Glutamatergic neuron (in vitro differentiated cells): ENCODE data around the gene SET. TPM values are rescaled to one million over a fixed set of nuclear protein-coding genes. Genes with fewer than 3 reads are reported as not detected.

Experiments
- DNase-seq: peaks from one replicate; pipeline ENCODE4 v3.0.0; 2022
- H3K27ac Mint-ChIP-seq: one replicate; pipeline ENCODE4 v1.8.0; 2020; ENCODE audit warnings: mild to moderate bottlenecking, mixed read lengths, inconsistent platforms; ENCODE audit not compliant: unreplicated experiment
- H3K27me3 Mint-ChIP-seq: one replicate; pipeline ENCODE4 v1.8.0; 2020; ENCODE audit warnings: mild to moderate bottlenecking, moderate library complexity, mixed read lengths, inconsistent platforms; ENCODE audit not compliant: unreplicated experiment
- H3K36me3 Mint-ChIP-seq: one replicate; pipeline ENCODE4 v1.8.0; 2020; ENCODE audit warnings: mild to moderate bottlenecking, mixed read lengths, inconsistent platforms; ENCODE audit not compliant: unreplicated experiment
- H3K4me1 Mint-ChIP-seq: one replicate; pipeline ENCODE4 v1.8.0; 2020; ENCODE audit warnings: mild to moderate bottlenecking, low read depth, mixed read lengths, inconsistent platforms; ENCODE audit not compliant: unreplicated experiment
- H3K4me3 Mint-ChIP-seq: one replicate; pipeline ENCODE4 v1.8.0; 2020; ENCODE audit warnings: mild to moderate bottlenecking, mixed read lengths, inconsistent platforms; ENCODE audit not compliant: unreplicated experiment
- H3K9me3 Mint-ChIP-seq: one replicate; pipeline ENCODE4 v1.8.0; 2020; ENCODE audit warnings: mild to moderate bottlenecking, moderate library complexity, mixed read lengths, inconsistent platforms; ENCODE audit not compliant: unreplicated experiment
- total RNA-seq: library from RNA; stranded (reverse); fragmentation: NEBNext Ultra II Directional; extraction: Animal tissue kit (Norgen Biotek cat#: 25700); gene quantifications from one replicate; pipeline ENCODE4 v1.2.1, GENCODE V29; 2021; ENCODE audit not compliant: unreplicated experiment
- TF ChIP-seq, protein P1 (sequence below): fragments of 200-600 bp; sonication (generic); IDR thresholded peaks from one replicate; pipeline ENCODE4 v1.5.0; 2021; ENCODE audit not compliant: partially characterized antibody, unreplicated experiment

SET gene
- total RNA-seq, 1 donor from 2014 or later, result 387 TPM

DNA sequence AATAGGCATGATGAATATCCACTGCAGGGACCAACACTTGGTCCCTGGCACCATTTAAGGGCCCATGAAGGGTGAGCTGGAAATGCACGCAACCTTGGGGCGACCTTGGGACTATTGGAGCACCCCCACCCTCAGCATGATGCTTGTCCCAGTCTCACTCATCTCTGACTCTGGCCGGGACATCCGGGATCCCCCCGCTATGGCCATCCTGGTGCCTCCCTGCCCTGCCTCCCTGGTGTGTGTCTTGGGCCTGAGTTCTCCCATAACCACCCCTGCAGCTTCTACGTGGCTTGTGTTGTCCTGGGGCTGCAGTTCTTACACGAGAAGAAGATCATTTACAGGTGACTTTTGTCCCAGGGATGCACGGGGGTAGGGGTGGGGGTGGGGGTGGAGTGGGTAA lies 29.0 kb downstream of the SET start:
- DNase-seq, result no peak
- H3K27ac Mint-ChIP-seq, result no peak overlapping the region
- no peaks in the 10 kb centered on the region for H3K9me3 Mint-ChIP-seq
- no peak overlapping the region for H3K4me3 Mint-ChIP-seq
- TF ChIP-seq, protein P1, sequence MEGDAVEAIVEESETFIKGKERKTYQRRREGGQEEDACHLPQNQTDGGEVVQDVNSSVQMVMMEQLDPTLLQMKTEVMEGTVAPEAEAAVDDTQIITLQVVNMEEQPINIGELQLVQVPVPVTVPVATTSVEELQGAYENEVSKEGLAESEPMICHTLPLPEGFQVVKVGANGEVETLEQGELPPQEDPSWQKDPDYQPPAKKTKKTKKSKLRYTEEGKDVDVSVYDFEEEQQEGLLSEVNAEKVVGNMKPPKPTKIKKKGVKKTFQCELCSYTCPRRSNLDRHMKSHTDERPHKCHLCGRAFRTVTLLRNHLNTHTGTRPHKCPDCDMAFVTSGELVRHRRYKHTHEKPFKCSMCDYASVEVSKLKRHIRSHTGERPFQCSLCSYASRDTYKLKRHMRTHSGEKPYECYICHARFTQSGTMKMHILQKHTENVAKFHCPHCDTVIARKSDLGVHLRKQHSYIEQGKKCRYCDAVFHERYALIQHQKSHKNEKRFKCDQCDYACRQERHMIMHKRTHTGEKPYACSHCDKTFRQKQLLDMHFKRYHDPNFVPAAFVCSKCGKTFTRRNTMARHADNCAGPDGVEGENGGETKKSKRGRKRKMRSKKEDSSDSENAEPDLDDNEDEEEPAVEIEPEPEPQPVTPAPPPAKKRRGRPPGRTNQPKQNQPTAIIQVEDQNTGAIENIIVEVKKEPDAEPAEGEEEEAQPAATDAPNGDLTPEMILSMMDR, result no peak
- H3K36me3 Mint-ChIP-seq, result no peaks in the 10 kb centered on the region
- H3K27me3 Mint-ChIP-seq, result peaks cover 2% of the 10 kb centered on the region
- H3K4me1 Mint-ChIP-seq, result no peaks in the 10 kb centered on the region

DNA sequence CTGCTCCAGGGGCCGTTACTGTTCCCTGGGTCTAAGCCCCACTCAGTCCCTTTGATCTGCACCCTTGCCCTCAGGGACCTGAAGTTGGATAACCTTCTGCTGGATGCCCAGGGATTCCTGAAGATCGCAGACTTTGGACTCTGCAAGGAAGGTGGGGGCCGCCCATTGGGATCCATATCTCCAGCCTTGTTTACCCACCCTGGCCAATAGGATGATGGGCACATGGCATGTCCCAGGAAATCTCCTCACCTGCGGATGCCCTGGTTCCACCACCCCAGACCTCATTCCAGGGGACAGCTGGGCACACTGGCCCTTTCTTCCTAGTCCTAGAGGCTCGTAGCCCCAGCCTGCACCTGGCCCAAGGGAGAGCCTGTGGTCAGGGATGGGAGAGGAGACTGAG lies 29.5 kb downstream of the SET start:
- TF ChIP-seq, protein P1, result no peak
- no peak overlapping the region for H3K4me3 Mint-ChIP-seq

DNA sequence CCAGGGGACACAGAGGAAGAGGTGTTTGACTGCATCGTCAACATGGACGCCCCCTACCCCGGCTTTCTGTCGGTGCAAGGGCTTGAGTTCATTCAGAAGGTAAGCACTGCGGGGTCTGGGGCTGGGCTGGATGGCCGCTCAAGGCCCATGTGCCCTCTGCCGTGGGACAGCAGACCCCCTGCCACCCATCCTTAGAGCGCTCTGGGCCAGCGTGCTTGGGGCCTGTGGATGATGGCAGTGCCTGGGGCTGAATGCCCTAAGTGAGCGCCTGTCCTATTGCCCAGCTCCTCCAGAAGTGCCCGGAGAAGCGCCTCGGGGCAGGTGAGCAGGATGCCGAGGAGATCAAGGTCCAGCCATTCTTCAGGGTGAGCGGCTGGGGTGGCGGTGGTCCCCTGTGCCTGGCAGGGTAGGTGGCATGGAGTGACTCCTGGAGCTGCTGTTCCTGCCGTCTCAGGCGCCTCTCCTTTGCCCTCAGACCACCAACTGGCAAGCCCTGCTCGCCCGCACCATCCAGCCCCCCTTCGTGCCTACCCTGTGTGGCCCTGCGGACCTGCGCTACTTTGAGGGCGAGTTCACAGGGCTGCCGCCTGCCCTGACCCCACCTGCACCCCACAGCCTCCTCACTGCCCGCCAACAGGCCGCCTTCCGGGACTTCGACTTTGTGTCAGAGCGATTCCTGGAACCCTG lies 31.0 kb downstream of the SET start:
- TF ChIP-seq, protein P1, result no peak
- Mint-ChIP-seq H3K9me3 (peaks cover 4% of the 10 kb centered on the region), H3K36me3 (no peaks in the 10 kb centered on the region), H3K4me1 (no peaks in the 10 kb centered on the region), H3K4me3 (no peak overlapping the region), H3K27ac (no peak overlapping the region), H3K27me3 (peaks cover 6% of the 10 kb centered on the region)
- no peak for DNase-seq

More for the DNA sequence above, 29.5 kb downstream of the SET start:
- no peaks in the 10 kb centered on the region for H3K36me3 Mint-ChIP-seq
- no peak for DNase-seq
- H3K4me1 Mint-ChIP-seq, result no peaks in the 10 kb centered on the region
- H3K27ac Mint-ChIP-seq, result no peak overlapping the region
- H3K9me3 Mint-ChIP-seq, result no peaks in the 10 kb centered on the region
- peaks cover 2% of the 10 kb centered on the region for H3K27me3 Mint-ChIP-seq

DNA sequence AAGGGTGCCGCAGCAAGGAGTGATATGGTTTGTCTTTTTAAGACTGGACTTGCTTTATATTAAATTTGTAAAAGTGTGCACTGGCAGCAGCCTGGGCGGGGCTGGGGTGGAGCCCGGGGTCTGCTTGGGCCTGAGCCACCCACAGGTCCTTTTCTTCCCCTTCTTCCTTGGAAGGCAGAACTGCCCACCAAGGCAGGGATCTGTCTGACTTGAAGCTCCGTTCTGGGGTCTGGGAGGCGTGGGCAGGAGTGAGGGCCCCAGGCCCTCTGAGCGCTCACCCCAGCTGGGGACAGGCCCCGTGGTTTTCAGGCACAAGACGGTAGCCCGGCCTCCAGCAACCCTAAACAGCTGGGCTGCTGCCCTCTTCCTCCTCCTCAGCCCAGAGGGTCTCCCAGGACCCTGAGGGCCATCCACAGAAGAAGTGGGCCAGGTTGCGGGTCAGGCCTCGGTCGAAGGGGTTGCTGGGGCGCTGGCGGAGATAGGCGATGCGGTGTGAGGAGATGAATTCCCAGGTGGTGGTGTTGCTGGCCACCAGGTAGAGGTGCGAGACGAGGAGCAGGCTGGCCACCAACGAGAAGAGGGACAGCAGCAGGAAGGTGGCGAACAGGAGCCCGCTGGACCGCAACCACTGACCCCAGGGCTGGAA lies 31.9 kb downstream of the SET start:
- no peak overlapping the region for H3K4me3 Mint-ChIP-seq
- H3K9me3 Mint-ChIP-seq, result peaks cover 4% of the 10 kb centered on the region
- no peaks in the 10 kb centered on the region for H3K4me1 Mint-ChIP-seq
- no peak overlapping the region for H3K27ac Mint-ChIP-seq
- H3K36me3 Mint-ChIP-seq, result no peaks in the 10 kb centered on the region
- TF ChIP-seq, protein P1, result no peak
- peaks cover 7% of the 10 kb centered on the region for H3K27me3 Mint-ChIP-seq
- DNase-seq, result no peak

DNA sequence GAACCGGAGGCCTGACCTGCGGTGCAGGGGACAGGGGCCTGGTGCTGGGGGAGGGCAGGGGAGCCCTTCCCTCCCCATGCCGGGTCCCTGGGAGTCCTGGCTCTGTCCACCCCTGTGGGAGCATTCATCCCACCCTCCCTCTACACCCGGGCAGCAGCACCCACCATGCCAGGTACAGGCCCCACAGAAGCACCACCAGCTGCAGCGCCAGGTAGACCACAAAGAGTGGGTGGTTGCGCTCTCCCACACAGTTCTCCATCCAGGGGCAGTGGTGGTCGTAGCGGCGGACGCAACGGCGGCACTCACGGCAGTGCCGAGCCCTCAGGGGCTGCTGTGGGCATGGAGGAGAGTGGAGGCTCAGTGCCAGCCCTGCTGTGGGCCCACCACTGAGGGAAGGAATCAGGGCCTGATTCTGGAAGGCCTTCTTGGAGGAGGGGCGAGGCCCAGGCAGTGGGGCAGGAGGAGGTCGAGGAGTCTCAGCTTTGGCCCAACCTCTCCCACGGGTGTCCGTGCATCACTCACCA lies 32.5 kb downstream of the SET start:
- TF ChIP-seq, protein P1, result no peak
- peaks cover 7% of the 10 kb centered on the region for H3K27me3 Mint-ChIP-seq
- DNase-seq, result no peak

More for the DNA sequence above, 32.5 kb downstream of the SET start:
- no peak overlapping the region for H3K27ac Mint-ChIP-seq
- H3K4me1 Mint-ChIP-seq, result no peaks in the 10 kb centered on the region
- H3K9me3 Mint-ChIP-seq, result peaks cover 4% of the 10 kb centered on the region
- H3K36me3 Mint-ChIP-seq, result no peaks in the 10 kb centered on the region
- no peak overlapping the region for H3K4me3 Mint-ChIP-seq
